DOHH2 (cell line): ENCODE data around the gene PES1.
"Not testable (repeated sequence)": the region's sequence is repeated elsewhere in the genome, so short reads cannot be mapped to it uniquely, and the experiment has no call there.

Experiments used
- EZH2phosphoT487 ChIP-seq: fragments of 200-600 bp; sonication (generic); IDR thresholded peaks from 2 replicates; pipeline ENCODE4 v1.6.1; 2017; ENCODE audit warnings: borderline replicate concordance, mild to moderate bottlenecking, antibody characterized with exemption, low read length, moderate library complexity, mixed read lengths
- TF ChIP-seq, protein P1 (sequence below): fragments of 200-600 bp; sonication (generic); IDR thresholded peaks from one replicate; pipeline ENCODE4 v1.5.1; 2014; ENCODE audit warnings: antibody characterized with exemption, mild to moderate bottlenecking, low read depth, low read length; ENCODE audit not compliant: poor library complexity, severe bottlenecking

DNA sequence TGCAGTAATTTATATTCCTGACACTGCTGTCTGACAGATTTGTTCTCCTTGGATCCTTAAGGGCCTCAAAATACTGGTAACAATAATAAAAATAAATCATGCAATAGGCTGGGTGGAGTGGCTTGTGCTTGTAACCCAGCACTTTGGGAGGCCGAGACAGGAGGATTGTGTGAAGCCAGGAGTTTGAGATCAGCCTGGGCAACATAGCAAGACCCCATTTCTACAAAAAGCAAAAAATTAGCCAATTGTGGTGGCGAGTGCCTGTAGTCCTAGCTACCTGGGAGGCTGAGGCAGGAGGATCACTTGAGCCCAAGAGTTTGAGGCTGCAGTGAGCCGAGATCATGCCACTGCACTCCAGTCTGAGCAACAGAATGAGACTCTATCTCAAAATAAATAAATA, 39.9 kb downstream of the PES1 start:
- TF ChIP-seq, protein P1, sequence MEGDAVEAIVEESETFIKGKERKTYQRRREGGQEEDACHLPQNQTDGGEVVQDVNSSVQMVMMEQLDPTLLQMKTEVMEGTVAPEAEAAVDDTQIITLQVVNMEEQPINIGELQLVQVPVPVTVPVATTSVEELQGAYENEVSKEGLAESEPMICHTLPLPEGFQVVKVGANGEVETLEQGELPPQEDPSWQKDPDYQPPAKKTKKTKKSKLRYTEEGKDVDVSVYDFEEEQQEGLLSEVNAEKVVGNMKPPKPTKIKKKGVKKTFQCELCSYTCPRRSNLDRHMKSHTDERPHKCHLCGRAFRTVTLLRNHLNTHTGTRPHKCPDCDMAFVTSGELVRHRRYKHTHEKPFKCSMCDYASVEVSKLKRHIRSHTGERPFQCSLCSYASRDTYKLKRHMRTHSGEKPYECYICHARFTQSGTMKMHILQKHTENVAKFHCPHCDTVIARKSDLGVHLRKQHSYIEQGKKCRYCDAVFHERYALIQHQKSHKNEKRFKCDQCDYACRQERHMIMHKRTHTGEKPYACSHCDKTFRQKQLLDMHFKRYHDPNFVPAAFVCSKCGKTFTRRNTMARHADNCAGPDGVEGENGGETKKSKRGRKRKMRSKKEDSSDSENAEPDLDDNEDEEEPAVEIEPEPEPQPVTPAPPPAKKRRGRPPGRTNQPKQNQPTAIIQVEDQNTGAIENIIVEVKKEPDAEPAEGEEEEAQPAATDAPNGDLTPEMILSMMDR = not testable (repeated sequence)
- TF ChIP-seq EZH2phosphoT487 = not testable (repeated sequence)
